Neuronal stem cell (in vitro differentiated cells): Measurements from ENCODE around the gene PLCXD3.

Experiments
- DNase-seq: peaks from one replicate; pipeline ENCODE4 v3.0.0-alpha.2; 2013; ENCODE audit warnings: low spot score
- H2AFZ ChIP-seq: one replicate; pipeline ENCODE4 v1.6.1; 2013; ENCODE audit warnings: mild to moderate bottlenecking, low read length, inconsistent platforms
- H2AK5ac ChIP-seq: 2 replicates; pipeline ENCODE4 v1.6.1; 2013; ENCODE audit warnings: low read depth, mild to moderate bottlenecking, inconsistent platforms, low read length, moderate library complexity, mixed read lengths
- H2BK120ac ChIP-seq: 2 replicates; pipeline ENCODE4 v1.6.1; 2013; ENCODE audit warnings: low read depth, mild to moderate bottlenecking, inconsistent platforms, low read length, moderate library complexity, mixed read lengths
- H2BK12ac ChIP-seq: one replicate; pipeline ENCODE4 v1.6.1; 2013; ENCODE audit warnings: low read length, inconsistent platforms
- H2BK15ac ChIP-seq: 2 replicates; pipeline ENCODE4 v1.6.1; 2013; ENCODE audit warnings: mild to moderate bottlenecking, low read length, inconsistent platforms, mixed read lengths
- H2BK5ac ChIP-seq: one replicate; pipeline ENCODE4 v1.6.1; 2013; ENCODE audit warnings: inconsistent platforms, mild to moderate bottlenecking, low read length, moderate library complexity
- H3K14ac ChIP-seq: one replicate; pipeline ENCODE4 v1.6.1; 2013; ENCODE audit warnings: low read length, inconsistent platforms
- H3K18ac ChIP-seq: 2 replicates; pipeline ENCODE4 v1.6.1; 2013; ENCODE audit warnings: low read length, inconsistent platforms
- H3K23ac ChIP-seq: 2 replicates; pipeline ENCODE4 v1.6.1; 2013; ENCODE audit warnings: low read depth, mild to moderate bottlenecking, mixed read lengths, low read length, inconsistent platforms; ENCODE audit not compliant: poor library complexity
- H3K27ac ChIP-seq: replicated peaks from 3 replicates; pipeline ENCODE4 v1.5.1; 2013; ENCODE audit warnings: low read length, inconsistent platforms
- H3K27me3 ChIP-seq, 3 experiments: 2 replicates each; pipeline ENCODE4 v1.6.1; 2013; ENCODE audit warnings: low read length in 3 of 3, mild to moderate bottlenecking in 2 of 3, inconsistent platforms in 1 of 3, low read depth in 1 of 3, mixed read lengths in 1 of 3, moderate library complexity in 1 of 3; ENCODE audit not compliant: control insufficient read depth in 3 of 3, insufficient read depth in 3 of 3
- H3K36me3 ChIP-seq, 2 donors: replicated peaks in 1 of 2; 2 replicates each; pipeline ENCODE4 v1.6.1; 2013; ENCODE audit warnings: low read length in 2 of 2; ENCODE audit not compliant: control insufficient read depth in 2 of 2, insufficient read depth in 2 of 2
- H3K4ac ChIP-seq: 2 replicates; pipeline ENCODE4 v1.6.1; 2013; ENCODE audit warnings: inconsistent platforms, mild to moderate bottlenecking, low read length, moderate library complexity
- H3K4me1 ChIP-seq, 2 donors: 1 replicate in 1 of 2; 2 replicates in 1 of 2; pipeline ENCODE4 v1.6.1; 2013; ENCODE audit warnings: low read length in 2 of 2, low read depth in 1 of 2; ENCODE audit not compliant: control insufficient read depth in 2 of 2, insufficient read depth in 1 of 2
- H3K4me2 ChIP-seq: one replicate; pipeline ENCODE4 v1.6.1; 2013; ENCODE audit warnings: mild to moderate bottlenecking, low read length, inconsistent platforms; ENCODE audit not compliant: insufficient read depth, poor library complexity, severe bottlenecking
- H3K4me3 ChIP-seq, 2 donors: 2 replicates each; pipeline ENCODE4 v1.5.1; 2013; ENCODE audit warnings: low read length in 2 of 2, mild to moderate bottlenecking in 2 of 2, inconsistent platforms in 1 of 2, moderate library complexity in 1 of 2
- H3K79me1 ChIP-seq: one replicate; pipeline ENCODE4 v1.6.1; 2013; ENCODE audit warnings: low read depth, mild to moderate bottlenecking, inconsistent platforms, low read length, moderate library complexity
- H3K9ac ChIP-seq: one replicate; pipeline ENCODE4 v1.6.1; 2013; ENCODE audit warnings: mild to moderate bottlenecking, low read depth, low read length, inconsistent platforms; ENCODE audit not compliant: poor library complexity
- H3K9me3 ChIP-seq, 2 donors: replicated peaks in 1 of 2; 2 replicates each; pipeline versions ENCODE3 to v1.6.1; 2013; ENCODE audit warnings: low read length in 2 of 2, mild to moderate bottlenecking in 2 of 2, inconsistent platforms in 1 of 2, low read depth in 1 of 2, mixed read lengths in 1 of 2, moderate library complexity in 1 of 2; ENCODE audit not compliant: control insufficient read depth in 2 of 2, insufficient read depth in 1 of 2
- H4K8ac ChIP-seq: one replicate; pipeline ENCODE4 v1.6.1; 2013; ENCODE audit warnings: low read depth, mild to moderate bottlenecking, inconsistent platforms, low read length, moderate library complexity
- H4K91ac ChIP-seq: one replicate; pipeline ENCODE4 v1.6.1; 2013; ENCODE audit warnings: low read length, low read depth, mild to moderate bottlenecking, inconsistent platforms; ENCODE audit not compliant: poor library complexity
- WGBS, 2 donors: extraction: QIAGEN DNeasy Blood & Tissue Kit; methylation state at CpG; one replicate each; pipeline ENCODE4 v1.1.7; 2013; ENCODE audit warnings: missing lambda C conversion rate in 2 of 2, mixed read lengths in 1 of 2; ENCODE audit not compliant: insufficient read length in 2 of 2, insufficient replicate concordance in 1 of 2; ENCODE audit errors: extremely low coverage in 2 of 2; 5-methylcytosine and 5-hydroxymethylcytosine counted together

PLCXD3 gene

DNA sequence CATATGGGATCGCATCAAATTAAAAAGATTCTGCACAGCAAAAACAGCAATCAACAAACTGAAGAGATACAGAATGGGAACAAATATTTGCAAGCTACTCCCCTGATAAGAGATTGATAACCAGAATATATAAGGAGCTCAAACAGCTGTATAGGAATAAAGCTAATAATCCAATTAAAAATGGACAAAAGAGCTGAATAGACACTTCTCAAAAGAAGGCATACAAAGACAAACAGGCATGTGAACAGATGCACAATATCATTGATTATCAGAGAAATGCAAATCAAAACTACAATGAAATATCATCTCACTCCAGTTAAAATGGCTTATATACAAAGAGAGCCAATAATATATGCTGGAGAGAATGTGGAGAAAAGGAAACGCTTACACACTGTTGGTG, 110.6 kb downstream of the PLCXD3 start:
- Histone ChIP-seq H3K14ac (no peak overlapping the region), H3K9me3 (no peaks in the 10 kb centered on the region), H2BK12ac (no peak overlapping the region), H3K79me1 (no peaks in the 10 kb centered on the region), H3K36me3 (peaks cover 0 to 2% of the 10 kb centered on the region in 2 donors), H2AFZ (no peak overlapping the region), H3K27ac (no peak overlapping the region), H3K4me1 (no peaks in the 10 kb centered on the region), H4K8ac (no peak overlapping the region), H3K9ac (no peak overlapping the region), H2BK120ac (no peak overlapping the region), H3K4me2 (no peak overlapping the region), H2BK15ac (no peak overlapping the region), H2AK5ac (no peak overlapping the region), H4K91ac (no peak overlapping the region), H3K4me3 (no peak overlapping the region), H3K23ac (no peak overlapping the region), H3K4ac (no peak overlapping the region), H2BK5ac (no peak overlapping the region), H3K18ac (no peak overlapping the region), H3K27me3 (no peaks in the 10 kb centered on the region)
- WGBS, 2 donors = no CpG with 5 or more reads among the region's 2 CpGs
- DNase-seq = no peak

DNA sequence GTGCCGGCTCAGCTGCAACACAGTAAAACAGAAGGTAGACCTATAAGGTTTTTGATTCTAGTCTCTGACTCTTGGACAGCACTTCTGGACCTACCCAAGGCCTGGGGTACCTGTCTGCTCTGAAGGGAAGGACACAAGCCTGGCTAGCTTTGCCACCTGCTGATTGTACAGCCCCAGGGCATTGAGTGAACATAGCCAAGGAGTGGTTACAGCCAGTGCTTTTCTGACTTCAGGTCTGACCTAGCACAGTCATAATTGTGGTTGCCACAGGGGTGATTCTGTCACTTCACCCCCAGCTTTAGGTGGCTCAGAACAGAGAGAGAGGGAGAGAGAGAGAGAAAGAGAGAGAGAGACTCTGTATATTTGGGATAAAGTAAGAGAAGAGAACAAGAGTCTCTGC, 118.4 kb downstream of the PLCXD3 start:
- no peaks in the 10 kb centered on the region for H3K9me3 ChIP-seq
- no peak overlapping the region for H4K8ac ChIP-seq
- DNase-seq = no peak
- H3K27ac ChIP-seq = no peak overlapping the region
- no peak overlapping the region for H4K91ac ChIP-seq
- no peak overlapping the region for H3K4me2 ChIP-seq
- H2BK5ac ChIP-seq = no peak overlapping the region
- no peak overlapping the region for H3K23ac ChIP-seq
- H3K18ac ChIP-seq = no peak overlapping the region
- H2BK12ac ChIP-seq = no peak overlapping the region
- H3K4ac ChIP-seq = no peak overlapping the region
- H3K36me3 ChIP-seq = no peaks in the 10 kb centered on the region
- H3K4me3 ChIP-seq = no peak overlapping the region
- no peaks in the 10 kb centered on the region for H3K79me1 ChIP-seq
- WGBS, 2 donors = no CpG with 5 or more reads among the region's 1 CpG
- no peak overlapping the region for H3K9ac ChIP-seq
- H3K27me3 ChIP-seq = no peaks in the 10 kb centered on the region
- H3K14ac ChIP-seq = no peak overlapping the region
- H2AK5ac ChIP-seq = no peak overlapping the region
- H3K4me1 ChIP-seq = no peaks in the 10 kb centered on the region
- H2BK15ac ChIP-seq = no peak overlapping the region
- no peak overlapping the region for H2BK120ac ChIP-seq
- H2AFZ ChIP-seq = no peak overlapping the region

DNA sequence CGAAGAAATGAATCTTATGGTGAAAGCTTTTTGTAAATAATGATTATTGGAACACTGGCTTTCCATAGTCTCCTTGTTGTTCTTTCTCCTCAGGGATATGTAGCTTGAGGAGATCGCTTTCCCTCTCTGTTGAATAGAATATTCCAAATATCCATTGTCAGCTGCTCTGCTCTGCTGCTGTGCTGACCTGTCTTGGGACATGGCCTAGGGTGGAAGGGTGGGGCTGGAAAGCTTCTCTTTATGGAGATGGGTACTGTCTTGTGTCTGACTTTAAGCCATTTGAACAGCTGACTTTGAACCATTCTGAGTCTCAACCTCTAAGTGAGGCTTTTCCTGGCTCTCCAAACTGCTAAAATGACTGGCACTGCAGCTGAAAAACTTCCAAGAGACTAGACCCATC, 135.8 kb downstream of the PLCXD3 start:
- Histone ChIP-seq H3K79me1 (no peaks in the 10 kb centered on the region), H3K9ac (no peak overlapping the region), H3K36me3 (no peaks in the 10 kb centered on the region), H4K8ac (no peak overlapping the region), H2BK12ac (no peak overlapping the region), H3K9me3 (no peaks in the 10 kb centered on the region), H3K14ac (no peak overlapping the region), H2BK120ac (no peak overlapping the region), H2AFZ (no peak overlapping the region), H3K4me3 (no peak overlapping the region), H3K18ac (no peak overlapping the region), H2BK5ac (no peak overlapping the region), H3K4me2 (no peak overlapping the region), H3K27me3 (no peaks in the 10 kb centered on the region), H2AK5ac (no peak overlapping the region), H2BK15ac (no peak overlapping the region), H3K27ac (no peak overlapping the region), H3K4ac (no peak overlapping the region), H4K91ac (no peak overlapping the region), H3K4me1 (no peaks in the 10 kb centered on the region), H3K23ac (no peak overlapping the region)
- no CpG with 5 or more reads among the region's 2 CpGs for WGBS, 2 donors
- no peak for DNase-seq

DNA sequence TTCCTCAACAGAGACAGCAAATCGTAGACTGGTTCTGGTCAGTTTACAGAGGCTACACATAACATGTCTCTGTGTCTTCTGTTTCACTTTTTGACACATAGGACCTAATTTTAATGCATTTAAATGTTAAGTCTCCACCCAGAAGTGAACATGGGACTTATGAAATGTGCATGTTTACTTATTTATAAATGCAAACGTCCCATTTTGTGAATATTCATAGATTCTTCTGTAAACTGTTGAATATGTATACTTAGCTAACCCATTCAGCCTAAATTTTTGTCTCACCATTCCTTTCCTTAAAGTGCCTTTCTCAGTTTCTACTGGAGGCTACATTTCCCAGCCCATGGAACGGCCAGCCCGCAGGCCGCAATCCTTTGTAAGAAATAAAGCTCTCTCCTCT, 137.2 kb downstream of the PLCXD3 start:
- no peak overlapping the region for H3K18ac ChIP-seq
- H3K4me1 ChIP-seq = no peaks in the 10 kb centered on the region
- H3K4me3 ChIP-seq = no peak overlapping the region
- DNase-seq = no peak
- H3K27ac ChIP-seq = no peak overlapping the region
- no peaks in the 10 kb centered on the region for H3K9me3 ChIP-seq
- H2AK5ac ChIP-seq = no peak overlapping the region
- no peak overlapping the region for H3K4me2 ChIP-seq
- no peak overlapping the region for H2BK15ac ChIP-seq
- WGBS, 2 donors = no CpG with 5 or more reads among the region's 5 CpGs
- H3K4ac ChIP-seq = no peak overlapping the region
- H3K27me3 ChIP-seq = no peaks in the 10 kb centered on the region
- no peak overlapping the region for H4K91ac ChIP-seq
- H3K14ac ChIP-seq = no peak overlapping the region
- no peak overlapping the region for H2BK120ac ChIP-seq
- H2BK12ac ChIP-seq = no peak overlapping the region
- no peaks in the 10 kb centered on the region for H3K36me3 ChIP-seq
- H2BK5ac ChIP-seq = no peak overlapping the region
- H3K9ac ChIP-seq = no peak overlapping the region
- H3K79me1 ChIP-seq = no peaks in the 10 kb centered on the region
- no peak overlapping the region for H4K8ac ChIP-seq
- no peak overlapping the region for H2AFZ ChIP-seq
- no peak overlapping the region for H3K23ac ChIP-seq
